GM04504 (cell line): ENCODE data around the gene EIF5B.
"Not testable (repeated sequence)": the region's sequence is repeated elsewhere in the genome, so short reads cannot be mapped to it uniquely, and the experiment has no call there.

ENCODE experiments used
- DNase-seq: peaks from one replicate; pipeline ENCODE4 v3.0.0-alpha.2; 2012; ENCODE audit warnings: low read depth

The EIF5B gene

GRCh38 chr2:99365661-99366060 is 28.5 kb downstream of the EIF5B start:
- no peak for DNase-seq

- not testable (repeated sequence) for DNase-seq
Observed at GRCh38 chr2:99368854-99369253, 31.7 kb downstream of the EIF5B start.

GRCh38 chr2:99373144-99373543 is 36.0 kb downstream of the EIF5B start:
- DNase-seq = no peak

GRCh38 chr2:99374747-99375146 is 37.6 kb downstream of the EIF5B start:
- no peak for DNase-seq

- no peak for DNase-seq
Observed at GRCh38 chr2:99376254-99376864, 39.2 kb downstream of the EIF5B start.

GRCh38 chr2:99377879-99378278 is 40.7 kb downstream of the EIF5B start:
- DNase-seq = no peak

DNA sequence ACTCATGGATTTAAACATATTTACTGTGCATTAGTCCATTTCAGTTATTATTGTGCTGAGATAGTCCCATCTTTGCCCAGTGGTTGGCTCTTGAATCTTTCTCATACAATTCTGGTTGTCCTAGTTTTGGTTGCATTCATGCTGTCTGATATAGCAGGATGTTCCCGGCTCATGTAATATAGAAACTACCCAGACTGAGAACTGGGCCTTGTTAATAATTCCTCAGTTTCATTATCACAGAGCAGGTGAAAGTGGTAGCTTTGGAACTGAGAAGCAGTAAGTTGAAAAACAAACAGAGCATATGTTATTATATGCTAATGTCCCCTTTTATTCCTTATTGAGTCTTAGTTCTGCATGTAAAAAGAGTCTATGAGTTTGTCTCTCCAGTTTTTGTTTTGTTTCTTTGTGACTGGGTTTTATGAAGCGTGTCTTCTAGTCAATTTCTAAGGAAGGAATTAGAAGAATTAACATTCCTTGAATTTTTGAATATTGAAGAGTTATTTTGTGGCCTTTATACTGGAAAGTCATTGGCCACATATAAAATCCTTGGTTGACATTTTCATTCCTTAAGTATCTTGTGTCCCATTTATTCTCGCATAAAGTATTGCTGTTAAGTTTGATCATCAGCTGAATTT is 43.3 kb downstream of the EIF5B start:
- DNase-seq = no peak

DNA sequence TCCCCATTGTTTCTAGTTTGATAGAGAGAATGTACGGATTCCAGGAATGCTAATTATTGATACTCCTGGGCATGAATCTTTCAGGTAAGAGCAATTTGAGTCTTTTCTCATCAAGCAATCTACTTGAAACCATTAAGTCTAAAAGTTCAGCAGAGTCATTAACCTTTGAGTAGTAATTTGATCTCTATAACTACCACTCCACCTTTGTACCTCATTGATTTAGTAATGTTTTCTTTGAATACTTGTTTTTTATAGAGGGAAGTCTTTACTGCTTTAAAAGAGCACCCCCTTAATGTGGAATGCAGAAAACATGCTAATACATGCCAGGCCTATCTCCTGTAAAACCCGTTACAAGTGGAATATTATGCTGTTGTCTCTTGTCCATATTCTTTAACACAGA is 45.0 kb downstream of the EIF5B start:
- no peak for DNase-seq

DNA sequence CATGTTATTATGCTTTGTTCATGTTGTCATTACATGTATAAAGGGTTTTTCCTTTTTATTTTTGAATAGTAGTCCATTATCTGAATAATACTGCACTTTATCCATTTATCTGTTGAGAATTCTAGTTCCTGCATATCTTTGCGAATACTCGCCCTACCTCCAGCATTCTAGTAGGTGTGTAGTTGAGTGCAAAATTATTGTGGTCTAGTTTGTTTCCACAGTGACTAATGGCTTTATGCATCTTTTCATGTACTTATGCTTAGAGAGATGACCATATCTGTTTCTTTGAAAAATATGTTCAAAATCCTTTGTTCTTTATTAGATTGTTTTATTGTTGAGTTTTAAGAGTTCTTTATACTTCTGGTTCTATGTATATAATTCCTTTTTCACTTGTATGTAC is 48.8 kb downstream of the EIF5B start:
- DNase-seq = no peak

DNA sequence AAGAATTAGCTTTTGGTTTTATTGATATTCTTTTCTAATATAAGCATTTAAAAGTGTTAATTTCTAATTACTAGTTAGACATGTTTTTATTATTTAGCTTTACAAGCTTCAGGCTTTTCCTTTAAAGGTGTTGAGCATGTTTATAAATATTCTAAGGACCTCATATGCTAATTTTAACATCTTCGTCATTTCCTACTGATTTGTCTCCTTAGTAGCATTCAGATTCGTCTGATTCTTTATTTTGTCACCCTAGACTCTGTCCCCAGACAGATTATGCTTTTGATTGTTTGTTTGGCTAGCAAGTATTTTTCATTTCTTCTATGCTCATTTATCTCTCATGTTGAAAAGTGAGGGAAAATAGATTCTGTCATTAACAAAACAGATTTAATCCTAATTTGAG is 51.7 kb downstream of the EIF5B start:
- no peak for DNase-seq

GRCh38 chr2:99389371-99389770 is 52.2 kb downstream of the EIF5B start:
- no peak for DNase-seq

GRCh38 chr2:99389946-99390345 is 52.8 kb downstream of the EIF5B start:
- no peak for DNase-seq

DNA sequence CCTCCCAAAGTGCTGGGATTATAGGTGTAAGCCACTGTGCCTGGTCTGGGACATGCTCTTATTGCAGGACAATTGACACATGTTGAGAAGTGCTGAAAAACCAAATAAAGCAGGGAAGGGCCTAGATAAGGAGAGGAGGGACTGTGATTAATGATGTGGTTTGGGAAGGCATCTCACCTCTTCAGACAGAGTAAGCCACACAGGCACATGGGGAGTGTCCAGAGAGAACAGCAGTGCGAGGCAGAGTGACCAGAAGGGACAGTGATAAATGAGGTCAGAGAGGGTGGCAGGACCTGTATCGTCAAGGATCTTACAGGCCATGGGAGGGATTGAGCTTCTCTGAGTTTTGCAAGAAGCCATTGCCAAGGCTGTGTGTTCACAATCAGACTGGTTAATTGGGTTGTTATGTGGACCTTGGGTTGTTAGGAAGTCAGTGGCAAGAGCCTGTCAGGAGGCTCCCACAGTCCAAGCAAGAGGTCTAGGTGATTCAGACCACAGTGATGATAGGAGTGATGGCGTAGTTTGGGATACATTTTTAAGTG is 58.5 kb downstream of the EIF5B start:
- DNase-seq = no peak

DNA sequence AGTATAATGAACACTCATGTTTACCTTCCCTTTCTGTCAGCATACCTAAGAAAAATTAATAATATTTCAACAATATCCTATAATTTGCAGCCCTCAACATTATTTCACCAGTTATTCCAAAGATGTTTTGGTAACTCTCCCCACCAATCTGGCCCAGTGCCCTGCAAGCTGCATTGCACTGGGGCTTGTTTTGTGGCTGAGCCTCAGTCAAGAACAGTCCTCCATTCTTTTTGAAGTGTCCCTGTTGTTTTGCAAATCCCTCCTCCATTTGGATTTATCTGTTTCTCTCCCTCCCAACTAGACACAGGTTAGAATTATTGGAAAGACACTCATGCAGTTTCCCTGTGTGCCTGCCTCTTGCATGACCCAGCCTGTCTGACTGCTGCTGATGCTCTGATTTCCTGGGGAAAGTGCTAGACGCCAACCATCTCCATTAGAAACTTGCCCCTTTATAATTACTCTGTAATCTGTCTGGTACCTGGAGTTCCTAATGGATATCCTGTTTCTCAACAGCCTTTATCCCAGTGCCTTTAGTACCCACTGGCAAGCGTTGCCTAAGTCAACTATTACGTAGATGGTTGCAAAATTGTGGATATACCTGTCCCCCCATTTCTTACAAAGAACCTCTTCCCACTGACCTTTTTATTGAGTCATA is 60.2 kb downstream of the EIF5B start:
- no peak for DNase-seq

GRCh38 chr2:99398303-99398702 is 61.1 kb downstream of the EIF5B start:
- DNase-seq = no peak

DNA sequence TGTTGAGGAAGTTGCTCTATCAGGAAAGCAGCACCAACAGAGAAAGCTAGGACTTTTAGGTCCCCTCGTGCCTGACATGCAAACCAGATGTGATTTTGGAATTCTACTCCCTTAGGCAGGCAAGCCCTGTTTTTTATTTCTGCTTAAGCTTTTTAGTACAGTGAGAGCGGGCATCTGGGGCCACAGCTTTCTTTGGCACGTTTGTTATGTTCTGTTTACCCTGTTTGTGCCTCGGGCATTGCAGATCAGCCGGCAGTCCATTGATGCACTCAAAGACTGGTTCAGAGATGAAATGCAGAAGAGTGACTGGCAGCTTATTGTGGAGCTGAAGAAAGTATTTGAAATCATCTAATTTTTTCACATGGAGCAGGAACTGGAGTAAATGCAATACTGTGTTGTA is 61.9 kb downstream of the EIF5B start:
- no peak for DNase-seq

DNA sequence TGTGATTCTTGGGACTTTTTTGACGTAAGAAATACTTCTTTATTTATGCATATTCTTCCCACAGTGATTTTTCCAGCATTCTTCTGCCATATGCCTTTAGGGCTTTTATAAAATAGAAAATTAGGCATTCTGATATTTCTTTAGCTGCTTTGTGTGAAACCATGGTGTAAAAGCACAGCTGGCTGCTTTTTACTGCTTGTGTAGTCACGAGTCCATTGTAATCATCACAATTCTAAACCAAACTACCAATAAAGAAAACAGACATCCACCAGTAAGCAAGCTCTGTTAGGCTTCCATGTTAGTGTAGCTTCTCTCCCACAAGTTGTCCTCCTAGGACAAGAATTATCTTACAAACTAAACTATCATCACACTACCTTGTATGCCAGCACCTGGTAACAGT is 62.6 kb downstream of the EIF5B start:
- no peak for DNase-seq

DNA sequence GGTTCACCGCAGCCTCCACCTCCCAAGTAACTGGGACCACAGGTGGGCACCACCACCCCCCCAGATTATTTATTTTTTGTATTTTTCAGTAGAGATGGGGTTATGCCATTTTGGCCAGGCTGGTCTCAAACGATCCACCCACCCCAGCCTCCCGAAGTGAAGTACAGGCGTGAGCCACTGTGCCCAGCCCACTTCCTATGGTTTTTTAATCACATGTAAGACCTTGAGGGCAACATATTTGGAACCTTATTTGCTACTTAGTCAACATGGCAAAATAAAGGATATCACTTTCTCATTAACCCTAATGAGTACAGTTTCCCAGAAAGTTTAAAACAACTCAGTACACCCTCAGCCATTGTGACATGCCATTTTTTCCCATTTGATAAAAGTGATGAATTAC is 64.7 kb downstream of the EIF5B start:
- DNase-seq = no peak

DNA sequence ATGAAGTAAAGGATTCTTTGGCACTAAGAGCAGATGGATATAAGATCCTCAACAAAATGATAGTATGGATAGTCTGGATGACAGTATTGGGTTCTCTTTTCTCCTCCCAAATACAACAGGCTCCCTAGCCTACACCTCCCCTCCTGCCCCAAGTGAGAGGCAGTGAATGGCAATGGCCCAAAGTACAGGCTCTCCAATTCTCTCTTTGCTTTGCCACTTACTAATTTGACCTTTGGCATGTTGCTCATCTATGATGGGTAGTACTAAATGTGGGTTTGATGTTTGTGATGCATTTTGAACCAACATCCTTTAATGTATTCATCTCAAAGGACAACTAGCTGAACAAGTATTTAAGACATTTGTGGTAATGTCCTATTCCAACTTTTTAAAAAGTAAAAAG is 65.9 kb downstream of the EIF5B start:
- DNase-seq = no peak

- DNase-seq = no peak
Observed at GRCh38 chr2:99403524-99403923, 66.3 kb downstream of the EIF5B start.

DNA sequence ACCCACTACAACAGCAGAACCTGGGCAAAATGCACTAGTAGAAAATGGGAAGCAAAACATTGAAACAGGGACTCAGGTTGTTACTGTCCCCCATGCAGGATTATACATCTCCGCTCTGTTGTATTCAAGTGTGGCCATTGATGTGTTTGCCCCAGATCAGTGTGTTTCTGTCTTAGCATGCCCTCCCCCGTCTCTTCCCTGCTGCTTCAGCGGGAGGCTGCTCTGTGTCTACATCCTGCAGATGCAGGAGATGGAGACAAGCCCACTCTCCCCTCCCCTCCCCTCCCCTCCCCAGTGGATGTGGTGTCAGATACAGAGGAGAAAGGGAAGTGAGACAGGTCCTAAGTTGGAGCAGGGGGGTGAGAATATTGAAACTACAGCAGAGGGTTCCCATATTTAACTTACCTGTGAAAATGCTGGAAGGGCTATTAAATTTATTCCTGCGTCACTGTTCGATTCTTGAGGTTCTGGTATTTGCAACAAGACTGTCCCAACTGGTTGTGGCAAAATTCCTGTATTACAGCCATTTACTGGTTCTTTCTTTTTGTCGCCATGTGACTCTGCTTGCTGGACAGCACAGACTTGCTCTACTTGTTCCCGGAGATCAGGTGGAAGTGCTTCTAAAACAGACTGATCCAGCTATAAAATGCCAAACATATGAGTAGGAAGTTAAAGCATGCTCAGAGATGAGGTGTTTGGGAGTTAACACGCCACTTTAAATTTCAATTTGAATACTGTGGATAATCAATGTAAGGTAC is 67.0 kb downstream of the EIF5B start:
- no peak for DNase-seq

DNA sequence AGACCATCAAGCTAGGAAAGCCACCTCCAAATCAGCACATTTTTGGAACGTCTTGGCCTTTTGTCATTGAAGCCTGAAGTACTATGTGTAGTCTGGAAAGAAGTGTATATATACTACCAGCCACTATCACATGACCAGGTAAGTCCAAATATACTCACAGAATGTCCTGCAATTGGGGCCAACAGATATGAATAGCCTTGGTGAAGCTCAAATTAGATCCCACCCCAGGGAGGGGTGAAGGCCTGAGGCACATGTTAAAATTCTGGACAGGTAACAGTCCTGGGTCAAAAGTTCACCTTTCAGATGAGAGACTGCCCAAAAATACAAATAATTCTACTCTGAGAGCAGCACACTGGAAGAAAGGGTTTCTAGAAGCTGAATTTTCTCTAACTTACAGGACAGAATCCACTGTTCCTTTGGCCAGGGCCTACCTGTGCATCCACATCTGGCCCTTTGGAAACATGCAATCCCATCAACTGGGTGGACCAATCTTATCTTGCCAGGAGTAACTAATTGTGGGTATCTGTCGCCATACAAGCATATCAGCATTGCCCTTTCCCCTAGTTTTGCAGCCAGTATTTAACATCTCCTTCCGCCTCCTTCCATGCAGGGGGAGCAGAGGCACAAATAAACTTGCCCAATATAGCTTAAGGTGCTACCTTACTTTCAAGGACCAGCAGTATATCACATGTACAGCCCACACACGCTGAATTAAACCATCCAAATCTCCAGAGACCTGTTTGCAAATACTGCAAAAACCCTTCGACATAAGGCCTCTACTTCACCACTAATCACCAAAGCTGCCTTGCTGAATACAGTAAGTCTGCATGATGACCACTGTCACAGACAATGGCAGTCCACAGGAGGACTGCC is 67.8 kb downstream of the EIF5B start:
- no peak for DNase-seq
